Neural crest cell (in vitro differentiated cells): ENCODE measurements around the gene BACH2. TPM values are rescaled to one million over a fixed set of nuclear protein-coding genes. Genes with fewer than 3 reads are reported as not detected.

ENCODE experiments used
- DNase-seq: peaks from one replicate; pipeline ENCODE4 v3.0.0; 2021; ENCODE audit warnings: low read depth, mixed read lengths, low spot score
- H3K27ac Mint-ChIP-seq: one replicate; pipeline ENCODE4 v1.8.0; 2021; ENCODE audit warnings: mild to moderate bottlenecking, mixed read lengths; ENCODE audit not compliant: unreplicated experiment
- H3K27me3 Mint-ChIP-seq: 2 replicates; pipeline ENCODE4 v1.8.0; 2021; ENCODE audit warnings: low read depth, mild to moderate bottlenecking, mixed read lengths
- H3K36me3 Mint-ChIP-seq: 2 replicates; pipeline ENCODE4 v1.8.0; 2021; ENCODE audit warnings: low read depth, mild to moderate bottlenecking, mixed read lengths
- H3K4me1 Mint-ChIP-seq: 2 replicates; pipeline ENCODE4 v1.8.0; 2021; ENCODE audit warnings: mixed read lengths
- H3K4me3 Mint-ChIP-seq: one replicate; pipeline ENCODE4 v1.8.0; 2021; ENCODE audit warnings: mild to moderate bottlenecking, mixed read lengths
- H3K9me3 Mint-ChIP-seq: 2 replicates; pipeline ENCODE4 v1.8.0; 2021; ENCODE audit warnings: mixed read lengths
- CTCF ChIP-seq: fragments of 200-600 bp; sonication (generic); conservative IDR thresholded peaks from 2 replicates; pipeline ENCODE4 v1.5.0; 2021; ENCODE audit warnings: antibody characterized with exemption, mild to moderate bottlenecking
- total RNA-seq: library from RNA; stranded (reverse); gene quantifications from 2 replicates; pipeline ENCODE4 v1.2.1, GENCODE V29; 2021

BACH2 gene
- total RNA-seq, 1 donor from 2014 or later = 13.1 TPM

GRCh38 chr6:90249458-90249857 is 47.2 kb downstream of the BACH2 start:
- no peak overlapping the region for H3K27ac Mint-ChIP-seq
- DNase-seq = no peak
- no peaks in the 10 kb centered on the region for H3K36me3 Mint-ChIP-seq
- TF ChIP-seq CTCF = no peak
- H3K27me3 Mint-ChIP-seq = no peaks in the 10 kb centered on the region
- H3K9me3 Mint-ChIP-seq = no peaks in the 10 kb centered on the region
- no peaks in the 10 kb centered on the region for H3K4me1 Mint-ChIP-seq
- H3K4me3 Mint-ChIP-seq = no peak overlapping the region

GRCh38 chr6:90249034-90249433 is 47.6 kb downstream of the BACH2 start:
- Mint-ChIP-seq H3K4me1 (no peaks in the 10 kb centered on the region), H3K36me3 (no peaks in the 10 kb centered on the region), H3K27me3 (no peaks in the 10 kb centered on the region), H3K9me3 (no peaks in the 10 kb centered on the region), H3K4me3 (no peak overlapping the region), H3K27ac (no peak overlapping the region)
- no peak for DNase-seq
- TF ChIP-seq CTCF = no peak

GRCh38 chr6:90247262-90247661 is 49.4 kb downstream of the BACH2 start:
- no peak overlapping the region for H3K4me3 Mint-ChIP-seq
- no peaks in the 10 kb centered on the region for H3K4me1 Mint-ChIP-seq
- no peaks in the 10 kb centered on the region for H3K9me3 Mint-ChIP-seq
- no peaks in the 10 kb centered on the region for H3K27me3 Mint-ChIP-seq
- no peak for TF ChIP-seq CTCF
- no peak for DNase-seq
- H3K27ac Mint-ChIP-seq = no peak overlapping the region
- H3K36me3 Mint-ChIP-seq = peaks cover under 1% of the 10 kb centered on the region

- DNase-seq = no peak
- H3K27ac Mint-ChIP-seq = no peak overlapping the region
Measured at GRCh38 chr6:90241229-90241880, 55.3 kb downstream of the BACH2 start.

GRCh38 chr6:90238496-90239266 is 58.0 kb downstream of the BACH2 start:
- DNase-seq = no peak
- Mint-ChIP-seq H3K4me1 (no peaks in the 10 kb centered on the region), H3K4me3 (no peak overlapping the region), H3K36me3 (peaks cover 3% of the 10 kb centered on the region), H3K9me3 (no peaks in the 10 kb centered on the region), H3K27ac (no peak overlapping the region), H3K27me3 (no peaks in the 10 kb centered on the region)
- TF ChIP-seq CTCF = no peak

More at GRCh38 chr6:90241229-90241880, 55.3 kb downstream of the BACH2 start:
- Mint-ChIP-seq H3K36me3 (peaks cover 3% of the 10 kb centered on the region), H3K9me3 (no peaks in the 10 kb centered on the region), H3K4me1 (no peaks in the 10 kb centered on the region), H3K27me3 (no peaks in the 10 kb centered on the region), H3K4me3 (no peak overlapping the region)
- TF ChIP-seq CTCF = no peak
